IMR-90 (cell line): ENCODE measurements around the gene CBX5. TPM values are rescaled to one million over a fixed set of nuclear protein-coding genes. Genes with fewer than 3 reads are reported as not detected.
"Not testable (repeated sequence)": the region's sequence is repeated elsewhere in the genome, so short reads cannot be mapped to it uniquely, and the experiment has no call there.

Experiments used
- ATAC-seq: fragments of 200-7000 bp; cut with Tn5 transposase; 2 replicates; pipeline ENCODE4 v1.9.1; 2020; ENCODE audit warnings: low read depth, mild to moderate bottlenecking, moderate library complexity
- BruUV-seq: library from RNA; stranded (reverse); fragments of 400-500 nt; replicated peaks from 2 replicates; lab custom pipeline; 2021; lab: Mats Ljungman, UMichigan
- CTCF ChIA-PET: fragments of 300-600 bp; formaldehyde crosslinking; extraction: SDS; loops from one replicate; lab custom pipeline; 2021; ENCODE audit warnings: antibody characterized with exemption; lab: Yijun Ruan, JAX
- POLR2A ChIA-PET: fragments of 300-600 bp; sonication (Branson Sonifier 250); formaldehyde crosslinking; loops from one replicate; lab custom pipeline; 2022; ENCODE audit warnings: antibody characterized with exemption; ENCODE audit not compliant: unreplicated experiment; lab: Charles Lee
- DNase-seq: peaks from one replicate; pipeline ENCODE4 v3.0.0; 2013
- H2AFZ ChIP-seq: replicated peaks from 2 replicates; pipeline ENCODE3; 2013; ENCODE audit warnings: low read length, mild to moderate bottlenecking; ENCODE audit not compliant: poor library complexity
- H2AK5ac ChIP-seq: 2 replicates; pipeline ENCODE4 v1.6.1; 2013; ENCODE audit warnings: low read depth, low read length, inconsistent platforms
- H2AK9ac ChIP-seq: replicated peaks from 2 replicates; pipeline ENCODE3; 2013; ENCODE audit warnings: mild to moderate bottlenecking, low read depth, low read length, moderate library complexity; ENCODE audit not compliant: poor library complexity
- H2BK120ac ChIP-seq: 2 replicates; pipeline ENCODE4 v1.6.1; 2013; ENCODE audit warnings: low read depth, low read length, inconsistent platforms
- H2BK15ac ChIP-seq: 3 replicates; pipeline ENCODE4 v1.6.1; 2013; ENCODE audit warnings: low read depth, low read length, inconsistent platforms
- H2BK20ac ChIP-seq: 2 replicates; pipeline ENCODE4 v1.6.1; 2013; ENCODE audit warnings: low read depth, mild to moderate bottlenecking, inconsistent platforms, low read length, moderate library complexity
- H2BK5ac ChIP-seq: 2 replicates; pipeline ENCODE4 v1.6.1; 2013; ENCODE audit warnings: mild to moderate bottlenecking, low read depth, low read length, inconsistent platforms; ENCODE audit not compliant: poor library complexity, severe bottlenecking
- H3K14ac ChIP-seq: replicated peaks from 2 replicates; pipeline ENCODE4 v1.6.1; 2013; ENCODE audit warnings: low read depth, low read length, inconsistent platforms
- H3K18ac ChIP-seq: 2 replicates; pipeline ENCODE4 v1.6.1; 2013; ENCODE audit warnings: low read depth, low read length, control low read depth
- H3K23ac ChIP-seq: 2 replicates; pipeline ENCODE4 v1.6.1; 2013; ENCODE audit warnings: low read depth, low read length, inconsistent platforms
- H3K27ac ChIP-seq: 2 replicates; pipeline ENCODE4 v1.5.1; 2013; ENCODE audit warnings: mild to moderate bottlenecking, control low read depth, low read length; ENCODE audit not compliant: insufficient read depth
- H3K27me3 ChIP-seq: 2 replicates; pipeline ENCODE4 v1.6.1; 2013; ENCODE audit warnings: low read length; ENCODE audit not compliant: control insufficient read depth, insufficient read depth
- H3K36me3 ChIP-seq: 2 replicates; pipeline ENCODE4 v1.6.1; 2013; ENCODE audit warnings: low read length, mixed read lengths; ENCODE audit not compliant: control insufficient read depth, insufficient read depth
- H3K4ac ChIP-seq: 2 replicates; pipeline ENCODE4 v1.6.1; 2013; ENCODE audit warnings: low read depth, low read length, inconsistent platforms
- H3K4me1 ChIP-seq: 2 replicates; pipeline ENCODE4 v1.6.1; 2013; ENCODE audit warnings: low read length, mixed read lengths; ENCODE audit not compliant: control insufficient read depth, insufficient read depth
- H3K4me2 ChIP-seq: 2 replicates; pipeline ENCODE4 v1.6.1; 2013; ENCODE audit warnings: low read depth, mild to moderate bottlenecking, control low read depth, low read length, moderate library complexity
- H3K4me3 ChIP-seq: 2 replicates; pipeline ENCODE4 v1.5.1; 2013; ENCODE audit warnings: low read depth, mild to moderate bottlenecking, control low read depth, low read length, moderate library complexity; ENCODE audit not compliant: insufficient read depth
- H3K56ac ChIP-seq: 2 replicates; pipeline ENCODE4 v1.6.1; 2013; ENCODE audit warnings: low read length, inconsistent platforms; ENCODE audit not compliant: insufficient read depth; ENCODE audit errors: extremely low read depth
- H3K79me1 ChIP-seq, 2 experiments: 2 replicates each; pipeline ENCODE4 v1.6.1; 2013; ENCODE audit warnings: low read length in 2 of 2, inconsistent platforms in 1 of 2, low read depth in 1 of 2
- H3K9ac ChIP-seq: 2 replicates; pipeline ENCODE4 v1.6.1; 2013; ENCODE audit warnings: low read depth, low read length, control low read depth
- H3K9me1 ChIP-seq: 2 replicates; pipeline ENCODE4 v1.6.1; 2013; ENCODE audit warnings: low read length, inconsistent platforms; ENCODE audit not compliant: insufficient read depth
- H3K9me3 ChIP-seq: 2 replicates; pipeline ENCODE4 v1.6.1; 2013; ENCODE audit warnings: low read length; ENCODE audit not compliant: control insufficient read depth, insufficient read depth
- H4K20me1 ChIP-seq: 2 replicates; pipeline ENCODE4 v1.6.1; 2013; ENCODE audit warnings: low read length, inconsistent platforms; ENCODE audit not compliant: insufficient read depth
- H4K5ac ChIP-seq: 2 replicates; pipeline ENCODE4 v1.6.1; 2013; ENCODE audit warnings: mild to moderate bottlenecking, low read depth, low read length, control low read depth
- H4K8ac ChIP-seq, 2 experiments: 2 replicates each; pipeline ENCODE4 v1.6.1; 2013; ENCODE audit warnings: low read depth in 2 of 2, low read length in 2 of 2, control low read depth in 1 of 2, inconsistent platforms in 1 of 2
- H4K91ac ChIP-seq: 2 replicates; pipeline ENCODE4 v1.6.1; 2013; ENCODE audit warnings: low read depth, low read length, inconsistent platforms; ENCODE audit not compliant: insufficient read depth
- WGBS, 2 experiments: methylation state at CpG; one replicate each; pipeline versions ENCODE4 v1.1.5 to v1.1.7; 2013; ENCODE audit warnings: missing lambda C conversion rate in 2 of 2; ENCODE audit not compliant: insufficient read length in 1 of 2; ENCODE audit errors: extremely low coverage in 2 of 2; 5-methylcytosine and 5-hydroxymethylcytosine counted together
- dilution Hi-C: fragments of 300-500 bp; cut with HindIII; formaldehyde crosslinking; loops from one replicate; pipeline ENCODE4 v1.14.3; 2018; ENCODE audit warnings: low sequenced_read_pairs; ENCODE audit not compliant: unreplicated experiment
- in situ Hi-C: fragments of 300-500 bp; cut with MboI; formaldehyde crosslinking; loops from 3 replicates; pipeline ENCODE4 v1.14.3; 2019; ENCODE audit warnings: low sequenced_read_pairs, inconsistent platforms, mixed read lengths
- intact Hi-C: fragments of 100-400 bp; cut with micrococcal nuclease; formaldehyde crosslinking; loops from 2 replicates; pipeline ENCODE4 v1.10.0; 2022
- polyA plus RNA-seq, 3 experiments: library from polyadenylated mRNA; depleted of rRNA; stranded (reverse); fragments of >200 nt; gene quantifications; 2 replicates each; pipeline ENCODE4 v1.2.3, GENCODE V29; 2012; ENCODE audit warnings: low replicate concordance in 1 of 3
- total RNA-seq: library from RNA; depleted of rRNA; stranded (reverse); fragments of >200 nt; gene quantifications from 2 replicates; pipeline ENCODE4 v1.2.3, GENCODE V29; 2012

Gene CBX5
- total and polyA plus RNA-seq, 2 of the 4 experiments (the other 2 are of a cell fraction) = 18.0 to 40.9 TPM

- WGBS, 2 experiments = no CpG with 5 or more reads among the region's 6 CpGs
- peaks cover 6 to 11% of the 10 kb centered on the region in 2 experiments; a peak in 2 of 4 replicates for H3K79me1 ChIP-seq
- 0 out of 2 replicates have a peak overlapping the region, but pooled peaks have one; percentile 63 for H4K91ac ChIP-seq
- H3K36me3 ChIP-seq, intact Hi-C loops, H2BK5ac ChIP-seq, H3K14ac ChIP-seq, H3K27ac ChIP-seq, H3K18ac ChIP-seq, dilution Hi-C loops, H3K4me2 ChIP-seq, H3K9me1 ChIP-seq, BruUV-seq, H2AK9ac ChIP-seq, DNase-seq, H3K9me3 ChIP-seq, ATAC-seq, H2AFZ ChIP-seq, H3K56ac ChIP-seq, H3K4me3 ChIP-seq, POLR2A ChIA-PET, H3K23ac ChIP-seq, H4K20me1 ChIP-seq, H3K9ac ChIP-seq, H3K27me3 ChIP-seq: not testable (repeated sequence)
- H2BK15ac ChIP-seq = 0 out of 3 replicates have a peak overlapping the region, but pooled peaks have one; percentile 50
- CTCF ChIA-PET = interaction anchor here (1.0 to 1.3 kb wide), 2 partner anchors 8 to 20 kb away, joined by 4 read pairs; no protein-coding TSS in a partner anchor
- H2BK120ac ChIP-seq = peak overlapping the region; percentile 69
- peak overlapping the region; percentile 45; the same call in 1 of the 2 replicates for H2BK20ac ChIP-seq
- peak overlapping the region in 1 of 2 experiments; percentile 49; a peak in 2 of 4 replicates for H4K8ac ChIP-seq
- H2AK5ac ChIP-seq = peak overlapping the region; percentile 73; the same call in 1 of the 2 replicates
- peak overlapping the region; percentile 63; the same call in 1 of the 2 replicates for H4K5ac ChIP-seq
- H3K4ac ChIP-seq = peak overlapping the region; percentile 68
- peaks cover 21% of the 10 kb centered on the region for H3K4me1 ChIP-seq
- in situ Hi-C loops = loop anchor here (5.0 kb wide), 1 partner anchor 49 kb away; no protein-coding TSS in a partner anchor
Observed at GRCh38 chr12:54227927-54228326, 52.0 kb downstream of the CBX5 start.
